Activated CD8-positive, alpha-beta T cell treated with anti-CD3 and anti-CD28 coated beads for 36 hours (primary cell): ENCODE data around the gene ALDH16A1. TPM values are rescaled to one million over a fixed set of nuclear protein-coding genes. Genes with fewer than 3 reads are reported as not detected.

Source experiments
- ATAC-seq: fragments of 200-7000 bp; cut with Tn5 transposase; one replicate; pipeline ENCODE4 v1.10.0; 2021; ENCODE audit warnings: mild to moderate bottlenecking, moderate library complexity
- CTCF ChIA-PET: fragments of 350-600 bp; sonication (Branson Sonifier 250); formaldehyde crosslinking; loops from one replicate; lab custom pipeline; 2021; ENCODE audit warnings: antibody characterized with exemption; lab: Charles Lee
- POLR2A ChIA-PET: fragments of 350-600 bp; sonication (Branson Sonifier 250); formaldehyde crosslinking; loops from one replicate; lab custom pipeline; 2021; ENCODE audit warnings: antibody characterized with exemption; lab: Charles Lee
- DNase-seq: peaks from one replicate; pipeline ENCODE4 v3.0.0-alpha.2; 2020
- H3K27ac Mint-ChIP-seq: one replicate; pipeline ENCODE4 v1.8.0; 2021; ENCODE audit warnings: mild to moderate bottlenecking, mixed read lengths
- H3K27me3 Mint-ChIP-seq: one replicate; pipeline ENCODE4 v1.8.0; 2021; ENCODE audit warnings: mixed read lengths
- H3K36me3 Mint-ChIP-seq: one replicate; pipeline ENCODE4 v1.8.0; 2021; ENCODE audit warnings: low read depth, mixed read lengths
- H3K4me1 Mint-ChIP-seq: one replicate; pipeline ENCODE4 v1.8.0; 2021; ENCODE audit warnings: low read depth, mixed read lengths
- H3K4me3 Mint-ChIP-seq: one replicate; pipeline ENCODE4 v1.8.0; 2021; ENCODE audit warnings: mild to moderate bottlenecking, moderate library complexity, mixed read lengths
- H3K9me3 Mint-ChIP-seq: one replicate; pipeline ENCODE4 v1.8.0; 2021; ENCODE audit warnings: mixed read lengths
- intact Hi-C: fragments of 100-400 bp; cut with micrococcal nuclease; formaldehyde crosslinking; loops from one replicate; pipeline ENCODE4 v1.10.0; 2022
- total RNA-seq, 2 experiments: library from RNA; stranded (reverse); gene quantifications; one replicate each; pipeline ENCODE4 v1.2.3, GENCODE V29; 2021
- TF ChIP-seq, protein P1 (sequence below): fragments of 200-600 bp; IDR thresholded peaks from one replicate; pipeline ENCODE4 v1.8.0; 2022; ENCODE audit warnings: antibody characterized with exemption, mild to moderate bottlenecking

The ALDH16A1 gene
- total RNA-seq, 2 experiments from 2014 or later: 24.6 to 24.8 TPM

DNA sequence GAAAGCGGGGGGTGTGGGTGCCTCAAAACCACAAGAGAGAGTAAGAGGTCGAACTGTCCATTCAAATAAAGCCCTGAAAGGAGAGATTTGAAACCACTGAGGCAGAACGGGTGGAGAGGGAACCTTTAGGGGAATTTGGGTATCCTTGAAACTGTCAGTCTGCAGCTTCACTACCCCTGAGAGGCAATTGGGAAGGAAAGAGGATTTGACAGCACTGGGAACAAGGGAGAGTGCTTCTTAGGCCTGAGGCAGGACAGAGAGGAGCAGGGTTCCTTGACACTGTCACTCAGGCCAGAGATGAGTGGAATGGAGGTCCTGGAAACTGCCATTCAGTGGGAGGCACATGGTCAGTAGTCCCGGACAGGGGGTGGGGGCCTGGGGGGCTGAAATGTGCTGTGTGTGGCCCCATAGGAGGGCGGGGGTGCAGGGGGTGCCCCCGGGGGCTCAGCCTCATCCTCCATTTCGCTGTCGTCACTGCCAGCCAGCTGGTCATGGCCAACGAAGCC lies 22.8 kb upstream of the ALDH16A1 start:
- no peaks in the 10 kb centered on the region for H3K9me3 Mint-ChIP-seq
- no peak overlapping the region for H3K4me3 Mint-ChIP-seq
- no peak overlapping the region for H3K27ac Mint-ChIP-seq
- peaks cover 34% of the 10 kb centered on the region for H3K4me1 Mint-ChIP-seq
- ATAC-seq: no peak
- intact Hi-C loops: no loop called here
- TF ChIP-seq, protein P1, sequence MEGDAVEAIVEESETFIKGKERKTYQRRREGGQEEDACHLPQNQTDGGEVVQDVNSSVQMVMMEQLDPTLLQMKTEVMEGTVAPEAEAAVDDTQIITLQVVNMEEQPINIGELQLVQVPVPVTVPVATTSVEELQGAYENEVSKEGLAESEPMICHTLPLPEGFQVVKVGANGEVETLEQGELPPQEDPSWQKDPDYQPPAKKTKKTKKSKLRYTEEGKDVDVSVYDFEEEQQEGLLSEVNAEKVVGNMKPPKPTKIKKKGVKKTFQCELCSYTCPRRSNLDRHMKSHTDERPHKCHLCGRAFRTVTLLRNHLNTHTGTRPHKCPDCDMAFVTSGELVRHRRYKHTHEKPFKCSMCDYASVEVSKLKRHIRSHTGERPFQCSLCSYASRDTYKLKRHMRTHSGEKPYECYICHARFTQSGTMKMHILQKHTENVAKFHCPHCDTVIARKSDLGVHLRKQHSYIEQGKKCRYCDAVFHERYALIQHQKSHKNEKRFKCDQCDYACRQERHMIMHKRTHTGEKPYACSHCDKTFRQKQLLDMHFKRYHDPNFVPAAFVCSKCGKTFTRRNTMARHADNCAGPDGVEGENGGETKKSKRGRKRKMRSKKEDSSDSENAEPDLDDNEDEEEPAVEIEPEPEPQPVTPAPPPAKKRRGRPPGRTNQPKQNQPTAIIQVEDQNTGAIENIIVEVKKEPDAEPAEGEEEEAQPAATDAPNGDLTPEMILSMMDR: no peak
- ChIA-PET CTCF (interaction anchor here (0.9 to 2.4 kb wide), 3 partner anchors 9 to 38 kb away, joined by 3 to 6 read pairs (median 4); no protein-coding TSS in a partner anchor), POLR2A (interaction anchor here (1.0 to 1.9 kb wide), 2 partner anchors 10 to 97 kb away, joined by 4 to 7 read pairs; no protein-coding TSS in a partner anchor)
- H3K27me3 Mint-ChIP-seq: peaks cover 85% of the 10 kb centered on the region
- DNase-seq: no peak
- no peaks in the 10 kb centered on the region for H3K36me3 Mint-ChIP-seq

DNA sequence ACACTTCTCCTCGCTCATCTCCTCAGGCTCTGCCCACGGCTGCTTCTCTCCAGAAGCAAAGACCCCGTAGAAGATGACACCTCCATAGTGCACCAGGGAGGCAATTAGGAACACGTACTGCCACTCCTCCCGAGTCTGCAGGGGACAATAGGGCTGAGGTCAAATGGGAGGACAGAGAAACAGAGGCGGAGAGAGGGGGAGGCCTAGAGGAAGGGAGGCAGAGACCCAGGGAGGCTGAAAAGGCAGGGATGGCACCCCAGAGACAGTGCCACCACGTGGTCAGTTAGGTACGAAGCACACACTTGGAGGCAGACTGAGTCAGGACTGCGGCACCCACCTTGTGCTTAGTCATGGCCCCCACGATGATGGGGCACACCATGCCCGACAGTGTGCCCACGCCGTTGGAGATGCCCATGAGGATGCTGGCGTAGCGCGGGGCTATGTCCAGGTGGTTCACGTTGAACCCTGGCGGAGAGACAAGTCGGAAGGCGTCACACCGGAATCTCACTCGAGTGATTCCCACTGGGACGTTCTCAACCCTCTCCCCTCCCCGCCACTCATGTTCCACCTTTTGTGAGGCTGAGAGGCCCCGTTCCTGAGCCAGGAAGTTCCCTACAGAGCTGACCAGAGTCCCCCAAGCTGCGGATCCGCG lies 22.2 kb upstream of the ALDH16A1 start:
- ChIA-PET CTCF (interaction anchor here (0.9 to 2.4 kb wide), 3 partner anchors 10 to 115 kb away, joined by 3 to 6 read pairs (median 4); no protein-coding TSS in a partner anchor), POLR2A (interaction anchor here (1.9 kb wide), 1 partner anchor 98 kb away, joined by 7 read pairs; no protein-coding TSS in a partner anchor)
- peaks cover 32% of the 10 kb centered on the region for H3K4me1 Mint-ChIP-seq
- peaks cover 85% of the 10 kb centered on the region for H3K27me3 Mint-ChIP-seq
- ATAC-seq (peak; percentile 43), DNase-seq (peak; percentile 66)
- no peak overlapping the region for H3K4me3 Mint-ChIP-seq
- intact Hi-C loops: no loop called here
- TF ChIP-seq, protein P1: peak; percentile 30
- H3K27ac Mint-ChIP-seq: no peak overlapping the region
- no peaks in the 10 kb centered on the region for H3K9me3 Mint-ChIP-seq
- H3K36me3 Mint-ChIP-seq: no peaks in the 10 kb centered on the region

DNA sequence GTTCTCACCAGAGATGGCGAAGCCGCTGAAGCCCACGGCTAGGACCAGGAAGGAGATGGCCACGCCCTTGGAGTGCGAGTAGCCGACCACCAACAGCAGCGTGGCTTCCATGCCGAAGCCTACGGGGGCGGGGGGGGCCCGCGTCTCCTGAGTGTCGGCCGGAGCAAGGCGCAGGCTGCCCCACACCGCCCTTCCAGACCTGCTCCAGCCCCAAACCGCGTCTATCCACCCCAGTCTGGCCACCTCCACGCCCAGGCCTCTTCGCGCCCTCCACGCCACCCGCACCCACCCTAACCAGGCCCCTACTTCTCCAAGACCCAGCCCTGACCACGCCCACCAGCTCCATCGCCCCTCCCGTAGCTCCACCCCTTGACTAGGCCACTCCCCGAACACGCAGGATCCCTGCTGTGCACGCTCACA lies 21.7 kb upstream of the ALDH16A1 start:
- Mint-ChIP-seq H3K4me3 (no peak overlapping the region), H3K27ac (no peak overlapping the region), H3K4me1 (peaks cover 34% of the 10 kb centered on the region), H3K36me3 (no peaks in the 10 kb centered on the region), H3K9me3 (no peaks in the 10 kb centered on the region), H3K27me3 (peaks cover 85% of the 10 kb centered on the region)
- DNase-seq (peak; percentile 40), ATAC-seq (no peak)
- POLR2A ChIA-PET: interaction anchor here (0.6 to 1.0 kb wide), 2 partner anchors 34 to 552 kb away, joined by 3 to 4 read pairs; no protein-coding TSS in a partner anchor
- intact Hi-C loops: no loop called here
- TF ChIP-seq, protein P1: no peak
- CTCF ChIA-PET: interaction anchor here (1.2 to 2.4 kb wide), 2 partner anchors 10 to 116 kb away, joined by 4 to 6 read pairs; no protein-coding TSS in a partner anchor

DNA sequence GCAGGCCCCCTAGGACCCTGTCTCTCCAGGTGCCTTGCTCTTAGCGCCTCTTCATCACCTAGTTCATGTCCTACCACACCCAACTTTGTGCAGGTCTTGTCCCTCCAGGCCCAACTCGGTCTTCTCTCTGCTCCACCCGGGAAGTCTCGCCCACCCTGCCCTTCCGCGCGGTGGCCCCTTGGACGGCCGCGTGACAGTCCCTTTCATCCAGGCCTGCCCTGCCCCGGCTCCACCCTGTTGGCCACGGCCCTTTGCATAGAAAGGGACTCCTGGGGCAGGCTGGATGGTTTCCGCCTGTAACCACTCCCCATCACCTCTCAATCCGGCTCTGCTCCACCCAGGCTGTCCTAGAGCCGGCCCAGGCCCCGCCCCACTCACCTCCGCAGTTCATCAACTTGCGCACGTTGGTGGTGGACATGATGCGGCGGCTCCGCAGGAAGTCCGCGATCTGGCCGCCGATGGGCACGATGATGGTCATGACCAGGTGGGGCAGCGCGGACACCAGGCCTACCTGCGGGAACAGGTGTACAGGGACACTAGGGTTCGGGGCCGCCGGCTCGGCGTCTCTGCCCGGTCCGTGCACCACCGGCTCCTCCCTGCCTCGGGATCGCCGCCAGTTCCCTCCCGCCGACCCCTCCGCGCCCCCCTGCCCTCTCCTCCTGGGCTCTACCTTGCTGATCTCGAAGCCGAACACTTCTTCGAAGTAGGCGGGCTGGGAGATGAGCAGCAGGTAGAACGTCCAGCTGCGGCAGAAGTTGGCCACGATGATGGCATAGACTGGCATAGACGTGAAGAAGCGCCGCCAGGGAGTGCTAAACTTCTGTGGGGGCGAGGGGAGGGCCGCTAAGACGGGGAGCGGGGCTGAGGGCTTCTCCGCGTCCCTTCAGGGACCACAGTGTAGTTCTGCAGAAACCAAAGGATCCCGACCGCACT lies 20.6 kb upstream of the ALDH16A1 start:
- H3K9me3 Mint-ChIP-seq: no peaks in the 10 kb centered on the region
- intact Hi-C loops: no loop called here
- TF ChIP-seq, protein P1: no peak

More for the DNA sequence above, 20.6 kb upstream of the ALDH16A1 start:
- H3K36me3 Mint-ChIP-seq: no peaks in the 10 kb centered on the region
- H3K4me1 Mint-ChIP-seq: peaks cover 26% of the 10 kb centered on the region
- no peak overlapping the region for H3K27ac Mint-ChIP-seq
- H3K4me3 Mint-ChIP-seq: no peak overlapping the region
- POLR2A ChIA-PET: interaction anchor here (0.6 to 1.0 kb wide), 2 partner anchors 33 to 554 kb away, joined by 3 to 4 read pairs; no protein-coding TSS in a partner anchor
- H3K27me3 Mint-ChIP-seq: peaks cover 84% of the 10 kb centered on the region
- peak; percentile 56 for DNase-seq
- ATAC-seq: peak; percentile 57
- CTCF ChIA-PET: interaction anchor here (1.2 kb wide), 1 partner anchor 117 kb away, joined by 4 read pairs; no protein-coding TSS in a partner anchor
